ENCODE results near the gene PLRG1.

DNA sequence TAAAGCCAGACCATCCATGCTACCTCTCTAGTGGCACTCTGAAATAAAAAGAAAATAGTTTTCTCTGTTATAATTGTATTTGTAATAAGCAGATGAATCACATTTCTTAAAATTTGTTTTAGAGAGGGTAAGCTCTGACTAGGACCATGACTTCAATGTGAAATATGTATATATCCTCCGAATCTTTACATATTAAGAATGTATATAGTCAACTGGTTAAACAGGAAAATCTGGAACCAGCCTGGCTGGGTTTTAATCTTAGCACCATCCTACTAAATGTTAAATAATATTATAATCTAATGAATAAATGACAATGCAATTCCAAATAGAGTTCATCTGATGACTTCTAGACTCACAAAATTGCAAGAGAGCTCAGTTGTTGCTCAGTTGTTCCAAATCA lies 14.1 kb upstream of the PLRG1 start:
- TF ChIP-seq, protein P1, sequence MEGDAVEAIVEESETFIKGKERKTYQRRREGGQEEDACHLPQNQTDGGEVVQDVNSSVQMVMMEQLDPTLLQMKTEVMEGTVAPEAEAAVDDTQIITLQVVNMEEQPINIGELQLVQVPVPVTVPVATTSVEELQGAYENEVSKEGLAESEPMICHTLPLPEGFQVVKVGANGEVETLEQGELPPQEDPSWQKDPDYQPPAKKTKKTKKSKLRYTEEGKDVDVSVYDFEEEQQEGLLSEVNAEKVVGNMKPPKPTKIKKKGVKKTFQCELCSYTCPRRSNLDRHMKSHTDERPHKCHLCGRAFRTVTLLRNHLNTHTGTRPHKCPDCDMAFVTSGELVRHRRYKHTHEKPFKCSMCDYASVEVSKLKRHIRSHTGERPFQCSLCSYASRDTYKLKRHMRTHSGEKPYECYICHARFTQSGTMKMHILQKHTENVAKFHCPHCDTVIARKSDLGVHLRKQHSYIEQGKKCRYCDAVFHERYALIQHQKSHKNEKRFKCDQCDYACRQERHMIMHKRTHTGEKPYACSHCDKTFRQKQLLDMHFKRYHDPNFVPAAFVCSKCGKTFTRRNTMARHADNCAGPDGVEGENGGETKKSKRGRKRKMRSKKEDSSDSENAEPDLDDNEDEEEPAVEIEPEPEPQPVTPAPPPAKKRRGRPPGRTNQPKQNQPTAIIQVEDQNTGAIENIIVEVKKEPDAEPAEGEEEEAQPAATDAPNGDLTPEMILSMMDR (IDR thresholded peaks at IDR 0.05): no peak
- no peak for TF ChIP-seq POLR2A (IDR thresholded peaks at IDR 0.05)

Measured in thyroid gland (tissue), 4 donors.